A673 (cell line): ENCODE results near the gene MDN1. TPM values are rescaled to one million over a fixed set of nuclear protein-coding genes. Genes with fewer than 3 reads are reported as not detected.
A peak's percentile ranks its signal among the peaks of the same experiment; 100 is the strongest.
"Not testable (repeated sequence)": the region's sequence is repeated elsewhere in the genome, so short reads cannot be mapped to it uniquely, and the experiment has no call there.

ENCODE experiments used
- BruUV-seq: library from RNA; stranded (reverse); fragments of 400-500 nt; replicated peaks from 2 replicates; lab custom pipeline; 2021; lab: Mats Ljungman, UMichigan
- CTCF ChIA-PET: fragments of 300-600 bp; sonication (Branson Sonifier 250); formaldehyde crosslinking; loops from one replicate; lab custom pipeline; 2022; ENCODE audit warnings: antibody characterized with exemption; lab: Charles Lee
- POLR2A ChIA-PET: fragments of 300-600 bp; sonication (Branson Sonifier 250); formaldehyde crosslinking; loops from one replicate; lab custom pipeline; 2022; ENCODE audit warnings: antibody characterized with exemption; ENCODE audit not compliant: low non-redundant PET; lab: Charles Lee
- DNase-seq: peaks from one replicate; pipeline ENCODE4 v3.0.0-alpha.2; 2015; ENCODE audit warnings: low spot score
- H3K27ac ChIP-seq: fragments of 200-600 bp; sonication (generic); 2 replicates; pipeline ENCODE4 v1.5.1; 2016; ENCODE audit warnings: mixed run types, low read depth, mild to moderate bottlenecking, mixed read lengths, antibody characterized with exemption, low read length; ENCODE audit not compliant: poor library complexity, severe bottlenecking
- H3K27me3 ChIP-seq: fragments of 200-600 bp; sonication (generic); replicated peaks from 2 replicates; pipeline ENCODE4 v1.6.1; 2017; ENCODE audit warnings: mixed run types, low read depth, mild to moderate bottlenecking, mixed read lengths, antibody characterized with exemption, low read length; ENCODE audit not compliant: insufficient read depth, poor library complexity
- H3K36me3 ChIP-seq: fragments of 200-600 bp; sonication (generic); 2 replicates; pipeline ENCODE4 v1.6.1; 2016; ENCODE audit warnings: mixed run types, mild to moderate bottlenecking, mixed read lengths, antibody characterized with exemption, low read length; ENCODE audit not compliant: insufficient read depth, poor library complexity, severe bottlenecking
- H3K4me1 ChIP-seq: fragments of 200-600 bp; sonication (generic); 2 replicates; pipeline ENCODE4 v1.6.1; 2017; ENCODE audit warnings: mixed run types, mild to moderate bottlenecking, mixed read lengths, antibody characterized with exemption, low read length; ENCODE audit not compliant: insufficient read depth, poor library complexity, severe bottlenecking
- H3K4me3 ChIP-seq: fragments of 200-600 bp; sonication (generic); 2 replicates; pipeline ENCODE4 v1.5.1; 2016; ENCODE audit warnings: low read depth, mixed run types, mild to moderate bottlenecking, mixed read lengths, low read length; ENCODE audit not compliant: poor library complexity, severe bottlenecking
- H3K9me3 ChIP-seq: fragments of 200-600 bp; sonication (generic); 2 replicates; pipeline ENCODE4 v1.6.1; 2016; ENCODE audit warnings: mixed run types, low read depth, mild to moderate bottlenecking, mixed read lengths, antibody characterized with exemption, low read length; ENCODE audit not compliant: poor library complexity, severe bottlenecking
- EZH2 ChIP-seq: fragments of 200-600 bp; sonication (generic); IDR thresholded peaks from 2 replicates; pipeline ENCODE4 v1.6.1; 2017; ENCODE audit warnings: borderline replicate concordance, low read depth, mild to moderate bottlenecking, mixed read lengths, antibody characterized with exemption, low read length; ENCODE audit not compliant: poor library complexity, severe bottlenecking
- intact Hi-C: fragments of 100-400 bp; cut with micrococcal nuclease; formaldehyde crosslinking; loops from one replicate; pipeline ENCODE4 v1.10.0; 2022; ENCODE audit not compliant: unreplicated experiment
- total RNA-seq: library from RNA; stranded (reverse); gene quantifications from 2 replicates; pipeline ENCODE4 v1.2.3, GENCODE V29; 2021
- TF ChIP-seq, protein P1 (sequence below): fragments of 300-800, 200-600 bp; sonication (generic); conservative IDR thresholded peaks from 2 replicates; pipeline ENCODE4 v1.5.1; 2017; ENCODE audit warnings: low read depth, mild to moderate bottlenecking, antibody characterized with exemption, low read length, moderate library complexity, mixed read lengths

Gene MDN1
- total RNA-seq, 1 experiment from 2014 or later, result 64.4 TPM

DNA sequence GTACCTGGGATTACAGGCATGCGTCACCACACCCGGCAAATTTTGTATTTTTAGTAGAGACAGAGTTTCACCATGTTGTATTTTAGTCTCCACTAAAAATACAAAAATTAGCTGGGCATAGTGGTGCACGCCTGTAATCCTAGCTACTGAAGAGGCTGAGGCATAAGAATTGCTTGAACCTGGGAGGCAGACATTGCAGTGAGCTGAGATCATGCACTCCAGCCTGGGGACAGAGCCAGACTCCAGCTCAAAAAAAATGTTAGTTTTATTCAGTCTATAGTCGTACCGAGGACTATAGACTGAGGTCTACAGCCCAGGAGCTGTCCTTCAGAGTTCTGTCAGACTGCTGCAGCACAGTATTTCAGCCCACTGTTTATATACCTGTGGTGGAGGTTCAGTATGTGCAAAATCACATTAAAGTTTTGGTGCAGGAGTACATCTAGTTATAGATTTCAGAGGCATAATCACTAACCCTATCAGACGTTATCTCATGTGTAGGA is 6.5 kb upstream of the MDN1 start:
- Histone ChIP-seq H3K4me1 (no peaks in the 10 kb centered on the region), H3K9me3 (no peaks in the 10 kb centered on the region), H3K27ac (no peak overlapping the region), H3K27me3 (no peaks in the 10 kb centered on the region), H3K4me3 (no peak overlapping the region), H3K36me3 (peaks cover under 1% of the 10 kb centered on the region)
- intact Hi-C loops, result no loop called here
- BruUV-seq, result no TSS peak
- ChIA-PET POLR2A (no interaction called here), CTCF (no interaction called here)
- no peak for TF ChIP-seq EZH2
- TF ChIP-seq, protein P1, sequence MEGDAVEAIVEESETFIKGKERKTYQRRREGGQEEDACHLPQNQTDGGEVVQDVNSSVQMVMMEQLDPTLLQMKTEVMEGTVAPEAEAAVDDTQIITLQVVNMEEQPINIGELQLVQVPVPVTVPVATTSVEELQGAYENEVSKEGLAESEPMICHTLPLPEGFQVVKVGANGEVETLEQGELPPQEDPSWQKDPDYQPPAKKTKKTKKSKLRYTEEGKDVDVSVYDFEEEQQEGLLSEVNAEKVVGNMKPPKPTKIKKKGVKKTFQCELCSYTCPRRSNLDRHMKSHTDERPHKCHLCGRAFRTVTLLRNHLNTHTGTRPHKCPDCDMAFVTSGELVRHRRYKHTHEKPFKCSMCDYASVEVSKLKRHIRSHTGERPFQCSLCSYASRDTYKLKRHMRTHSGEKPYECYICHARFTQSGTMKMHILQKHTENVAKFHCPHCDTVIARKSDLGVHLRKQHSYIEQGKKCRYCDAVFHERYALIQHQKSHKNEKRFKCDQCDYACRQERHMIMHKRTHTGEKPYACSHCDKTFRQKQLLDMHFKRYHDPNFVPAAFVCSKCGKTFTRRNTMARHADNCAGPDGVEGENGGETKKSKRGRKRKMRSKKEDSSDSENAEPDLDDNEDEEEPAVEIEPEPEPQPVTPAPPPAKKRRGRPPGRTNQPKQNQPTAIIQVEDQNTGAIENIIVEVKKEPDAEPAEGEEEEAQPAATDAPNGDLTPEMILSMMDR, result no peak
- DNase-seq, result no peak

DNA sequence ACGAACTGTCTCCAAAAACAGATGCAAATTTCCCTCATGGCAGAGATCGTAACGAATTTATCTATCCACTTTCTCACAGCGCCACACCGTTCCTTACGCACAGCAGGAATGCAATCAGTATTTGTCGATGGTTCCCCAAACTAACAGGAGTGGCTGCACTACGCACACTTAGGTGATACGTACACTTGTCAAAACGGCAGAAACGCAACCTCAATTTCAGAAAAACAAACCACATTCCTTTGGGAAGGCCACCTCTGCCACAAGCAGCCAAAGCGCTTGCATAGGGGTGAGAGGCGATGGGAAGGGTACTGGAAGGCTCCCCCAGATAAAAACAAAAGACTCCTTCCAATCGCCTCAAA is 638 bp downstream of the MDN1 start:
- peak overlapping the region; percentile 85 for H3K27ac ChIP-seq
- ChIA-PET POLR2A (interaction anchor here (0.6 to 1.6 kb wide), 2 partner anchors 10 to 80 kb away, joined by 3 to 6 read pairs; partner anchors contain the start of gene CASP8AP2), CTCF (no interaction called here)
- intact Hi-C loops, result no loop called here
- no TSS peak for BruUV-seq
- no peak for TF ChIP-seq EZH2
- TF ChIP-seq, protein P1, result no peak
- H3K27me3 ChIP-seq, result no peaks in the 10 kb centered on the region
- H3K4me1 ChIP-seq, result no peaks in the 10 kb centered on the region
- DNase-seq, result peak; percentile 21
- H3K9me3 ChIP-seq, result no peaks in the 10 kb centered on the region
- peak overlapping the region; percentile 77 for H3K4me3 ChIP-seq
- H3K36me3 ChIP-seq, result no peaks in the 10 kb centered on the region

DNA sequence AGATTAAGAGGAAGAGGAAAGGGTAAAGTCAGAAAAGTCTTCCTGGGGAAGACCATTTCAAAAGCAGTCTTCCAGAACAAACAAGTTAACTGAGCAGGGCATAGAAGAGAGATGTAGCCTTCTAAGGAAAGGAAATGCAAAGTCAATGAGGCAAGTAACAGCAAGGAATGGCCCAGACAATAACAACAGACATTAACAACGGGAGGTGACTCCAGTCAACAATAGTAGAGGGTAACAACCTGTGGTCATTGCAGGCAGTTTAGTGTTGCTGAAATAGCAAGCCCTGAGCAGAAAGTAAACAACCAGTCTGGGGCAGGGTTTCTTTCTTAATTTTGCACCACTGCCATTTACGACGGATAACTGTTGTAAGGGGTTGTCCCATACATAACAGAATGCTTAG is 2.1 kb downstream of the MDN1 start:
- no TSS peak for BruUV-seq
- Histone ChIP-seq H3K9me3 (no peaks in the 10 kb centered on the region), H3K36me3 (no peaks in the 10 kb centered on the region), H3K4me1 (no peaks in the 10 kb centered on the region), H3K4me3 (no peak overlapping the region), H3K27ac (no peak overlapping the region), H3K27me3 (no peaks in the 10 kb centered on the region)
- TF ChIP-seq EZH2, result no peak
- CTCF ChIA-PET, result no interaction called here
- intact Hi-C loops, result no loop called here
- POLR2A ChIA-PET, result no interaction called here
- no peak for DNase-seq

DNA sequence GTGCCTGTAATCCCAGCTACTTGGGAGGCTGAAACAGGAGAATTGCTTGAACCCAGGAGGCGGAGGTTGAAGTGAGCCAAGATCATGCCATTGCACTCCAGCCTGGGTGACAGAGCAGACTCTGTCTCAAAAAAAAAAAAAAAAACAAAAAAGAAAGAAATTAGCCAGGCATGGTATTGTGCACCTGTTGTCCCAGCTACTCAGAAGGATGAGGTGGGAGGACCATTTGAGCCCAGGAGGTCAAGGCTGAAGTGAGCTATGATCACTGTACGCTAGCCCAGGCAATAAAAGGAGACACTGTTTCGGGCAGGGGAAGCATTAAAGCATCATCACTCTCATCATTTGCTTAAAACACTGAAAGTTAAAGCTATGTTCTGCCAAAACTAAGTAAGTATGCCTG is 6.2 kb downstream of the MDN1 start:
- H3K27me3 ChIP-seq, BruUV-seq, H3K4me3 ChIP-seq, H3K9me3 ChIP-seq, H3K4me1 ChIP-seq, CTCF ChIA-PET, intact Hi-C loops, DNase-seq, H3K36me3 ChIP-seq, H3K27ac ChIP-seq, POLR2A ChIA-PET: not testable (repeated sequence)
